Activated CD4-positive, alpha-beta T cell treated with anti-CD3 and anti-CD28 coated beads, Interleukin-2, amount 50 U/mL, for 1 hour (primary cell): ENCODE measurements around the gene SLC5A10.
"Not testable (repeated sequence)": the region's sequence is repeated elsewhere in the genome, so short reads cannot be mapped to it uniquely, and the experiment has no call there.

Experiments
- DNase-seq: peaks from one replicate; pipeline ENCODE4 v3.0.0-alpha.2; 2020

SLC5A10 gene

DNA sequence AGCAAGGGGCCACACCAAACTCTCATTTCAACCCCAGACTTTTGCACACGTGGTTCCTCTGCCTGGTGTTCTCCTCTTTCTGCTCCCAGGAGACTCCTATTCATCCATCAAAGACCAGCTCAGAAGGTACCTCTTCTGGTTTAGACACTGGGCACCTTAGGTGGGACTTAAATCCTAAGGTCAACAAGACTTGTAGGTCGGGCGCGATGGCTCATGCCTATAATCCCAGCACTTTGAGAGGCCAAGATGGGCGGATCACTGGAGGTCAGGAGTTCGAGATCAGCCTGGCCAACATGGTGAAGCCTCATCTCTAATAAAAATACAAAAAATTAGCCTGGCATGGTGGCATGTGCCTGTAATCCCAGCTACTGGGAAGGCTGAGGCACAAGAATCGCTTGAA lies 95.5 kb downstream of the SLC5A10 start:
- DNase-seq: not testable (repeated sequence)

- DNase-seq: not testable (repeated sequence)
Observed at GRCh38 chr17:19048826-19049225, 96.9 kb downstream of the SLC5A10 start.

GRCh38 chr17:19055447-19055846 lies 103.5 kb downstream of the SLC5A10 start:
- not testable (repeated sequence) for DNase-seq

DNA sequence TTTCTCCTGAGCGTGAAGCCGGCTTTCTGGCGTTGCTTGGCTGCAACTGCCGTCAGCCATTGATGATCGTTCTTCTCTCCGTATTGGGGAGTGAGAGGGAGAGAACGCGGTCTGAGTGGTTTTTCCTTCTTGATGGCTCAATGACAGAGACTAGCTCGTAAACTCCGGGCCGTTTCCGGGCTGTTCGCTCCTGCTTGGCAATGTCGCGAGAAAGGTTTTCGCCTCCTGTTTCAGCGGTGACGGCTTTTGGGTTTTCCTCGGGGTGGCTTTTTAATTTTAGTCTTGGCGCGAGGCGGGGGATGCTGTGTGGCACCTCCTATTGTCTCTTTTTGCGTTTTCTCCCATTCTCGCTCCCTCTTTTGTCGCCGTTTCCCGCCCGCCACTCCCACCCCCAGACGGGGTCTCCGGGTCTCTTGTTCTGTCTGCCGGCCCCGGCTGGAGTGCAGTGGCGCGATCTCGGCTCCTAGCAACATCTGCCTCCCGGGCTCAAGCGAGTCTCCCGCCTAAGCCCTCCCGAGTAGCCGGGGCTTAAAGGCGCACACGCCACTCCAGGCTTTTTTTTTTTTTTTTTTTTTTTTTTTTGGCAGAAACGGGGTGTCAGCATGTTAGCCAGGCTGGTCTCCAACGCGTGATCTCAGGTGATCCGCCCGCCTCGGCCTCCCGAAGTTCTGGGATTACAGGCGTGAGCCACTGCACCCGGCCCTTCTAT lies 110.2 kb downstream of the SLC5A10 start:
- DNase-seq: not testable (repeated sequence)

DNA sequence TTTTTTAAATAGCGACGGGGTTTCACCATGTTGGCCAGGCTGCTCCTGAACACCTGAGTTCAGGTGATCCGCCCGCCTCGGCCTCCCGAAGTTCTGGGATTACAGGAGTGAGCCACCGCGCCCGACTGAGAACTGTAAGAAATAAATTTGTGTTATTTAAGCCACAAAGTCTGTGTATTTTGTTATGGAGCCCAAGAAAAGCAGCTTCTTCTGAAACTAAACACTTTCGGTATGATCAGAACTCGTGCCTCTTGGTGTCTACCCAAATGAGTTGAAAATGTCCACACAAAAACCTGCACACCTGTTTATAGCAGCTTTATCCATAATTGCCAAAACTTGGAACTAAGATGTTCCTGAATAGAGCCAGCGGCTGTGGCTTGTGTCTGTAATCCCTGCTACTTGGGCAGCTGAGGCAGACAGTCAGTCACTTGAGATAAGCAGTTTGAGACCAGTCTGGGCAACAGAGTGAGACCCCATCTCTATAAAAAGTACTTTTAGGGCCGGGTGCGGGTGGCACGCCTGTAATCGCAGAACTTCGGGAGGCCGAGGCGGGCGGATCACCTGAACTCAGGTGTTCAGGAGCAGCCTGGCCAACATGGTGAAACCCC lies 110.9 kb downstream of the SLC5A10 start:
- DNase-seq: not testable (repeated sequence)

DNA sequence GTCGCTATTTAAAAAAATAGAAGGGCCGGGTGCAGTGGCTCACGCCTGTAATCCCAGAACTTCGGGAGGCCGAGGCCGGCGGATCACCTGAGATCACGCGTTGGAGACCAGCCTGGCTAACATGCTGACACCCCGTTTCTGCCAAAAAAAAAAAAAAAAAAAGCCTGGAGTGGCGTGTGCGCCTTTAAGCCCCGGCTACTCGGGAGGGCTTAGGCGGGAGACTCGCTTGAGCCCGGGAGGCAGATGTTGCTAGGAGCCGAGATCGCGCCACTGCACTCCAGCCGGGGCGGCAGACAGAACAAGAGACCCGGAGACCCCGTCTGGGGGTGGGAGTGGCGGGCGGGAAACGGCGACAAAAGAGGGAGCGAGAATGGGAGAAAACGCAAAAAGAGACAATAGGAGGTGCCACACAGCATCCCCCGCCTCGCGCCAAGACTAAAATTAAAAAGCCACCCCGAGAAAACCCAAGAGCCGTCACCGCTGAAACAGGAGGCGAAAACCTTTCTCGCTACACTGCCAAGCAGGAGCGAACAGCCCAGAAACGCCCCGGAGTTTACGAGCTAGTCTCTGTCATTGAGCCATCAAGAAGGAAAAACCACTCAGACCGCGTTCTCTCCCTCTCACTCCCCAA lies 111.5 kb downstream of the SLC5A10 start:
- DNase-seq: peak; percentile 82

GRCh38 chr17:19064378-19064777 lies 112.4 kb downstream of the SLC5A10 start:
- not testable (repeated sequence) for DNase-seq

- DNase-seq: not testable (repeated sequence)
Observed at GRCh38 chr17:19070318-19071168, 118.6 kb downstream of the SLC5A10 start.
